Measurements from ENCODE around the gene SPSB2. TPM values are rescaled to one million over a fixed set of nuclear protein-coding genes. Genes with fewer than 3 reads are reported as not detected.

SPSB2 gene
- total RNA-seq, 4 donors from 2014 or later: 4.5 to 21.0 (median 8.2) TPM

GRCh38 chr12:6860116-6860515 lies 13.0 kb downstream of the SPSB2 start:
- H3K9me3 ChIP-seq: no peaks in the 10 kb centered on the region
- 96% methylated on average over 9 of the region's 9 CpGs; no CpG with 5 or more reads in 1 of the 2 donors for WGBS, 2 donors (ENCODE audit: low coverage in 1 of 2)
- no peak for DNase-seq
- peaks cover 0 to 64% (median 27%) of the 10 kb centered on the region in 4 donors for H3K36me3 ChIP-seq
- in situ Hi-C loops (cut with MboI; ENCODE audit: low pct_ligation_motif_present in 1 of 4, low pct_unique_long_range_greater_than_20kb in 1 of 4, low sequenced_read_pairs in 3 of 4): no loop called here
- no peaks in the 10 kb centered on the region for H3K27me3 ChIP-seq
- TF ChIP-seq, protein P1, sequence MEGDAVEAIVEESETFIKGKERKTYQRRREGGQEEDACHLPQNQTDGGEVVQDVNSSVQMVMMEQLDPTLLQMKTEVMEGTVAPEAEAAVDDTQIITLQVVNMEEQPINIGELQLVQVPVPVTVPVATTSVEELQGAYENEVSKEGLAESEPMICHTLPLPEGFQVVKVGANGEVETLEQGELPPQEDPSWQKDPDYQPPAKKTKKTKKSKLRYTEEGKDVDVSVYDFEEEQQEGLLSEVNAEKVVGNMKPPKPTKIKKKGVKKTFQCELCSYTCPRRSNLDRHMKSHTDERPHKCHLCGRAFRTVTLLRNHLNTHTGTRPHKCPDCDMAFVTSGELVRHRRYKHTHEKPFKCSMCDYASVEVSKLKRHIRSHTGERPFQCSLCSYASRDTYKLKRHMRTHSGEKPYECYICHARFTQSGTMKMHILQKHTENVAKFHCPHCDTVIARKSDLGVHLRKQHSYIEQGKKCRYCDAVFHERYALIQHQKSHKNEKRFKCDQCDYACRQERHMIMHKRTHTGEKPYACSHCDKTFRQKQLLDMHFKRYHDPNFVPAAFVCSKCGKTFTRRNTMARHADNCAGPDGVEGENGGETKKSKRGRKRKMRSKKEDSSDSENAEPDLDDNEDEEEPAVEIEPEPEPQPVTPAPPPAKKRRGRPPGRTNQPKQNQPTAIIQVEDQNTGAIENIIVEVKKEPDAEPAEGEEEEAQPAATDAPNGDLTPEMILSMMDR (IDR thresholded peaks at IDR 0.05): no peak
- no peak for TF ChIP-seq EP300 (IDR thresholded peaks at IDR 0.05; ENCODE audit: low read depth)
- TF ChIP-seq POLR2AphosphoS5 (IDR thresholded peaks at IDR 0.05): no peak
- no peak for TF ChIP-seq POLR2A (IDR thresholded peaks at IDR 0.05)
- no peaks in the 10 kb centered on the region for H3K4me1 ChIP-seq
- no peak overlapping the region for H3K4me3 ChIP-seq
- intact Hi-C loops (cut with DNase I; ENCODE audit: low total_unique reads): no loop called here
- no peak overlapping the region for H3K27ac ChIP-seq

- 93 to 100% methylated on average over 1 to 2 of the region's 2 CpGs for WGBS, 2 donors (ENCODE audit: low coverage in 1 of 2)
- intact Hi-C loops (cut with DNase I; ENCODE audit: low total_unique reads): no loop called here
- Histone ChIP-seq H3K27ac (no peak overlapping the region), H3K27me3 (no peaks in the 10 kb centered on the region), H3K4me1 (peaks cover 0 to 3% (median under 1%) of the 10 kb centered on the region in 4 donors), H3K9me3 (no peaks in the 10 kb centered on the region), H3K4me3 (no peak overlapping the region), H3K36me3 (peaks cover 0 to 64% (median 27%) of the 10 kb centered on the region in 4 donors)
- in situ Hi-C loops (cut with MboI; ENCODE audit: low pct_ligation_motif_present in 1 of 4, low pct_unique_long_range_greater_than_20kb in 1 of 4, low sequenced_read_pairs in 3 of 4): no loop called here
- TF ChIP-seq, protein P1 (IDR thresholded peaks at IDR 0.05): no peak
- DNase-seq: no peak
Measured at GRCh38 chr12:6858799-6859198, 14.3 kb downstream of the SPSB2 start.

DNA sequence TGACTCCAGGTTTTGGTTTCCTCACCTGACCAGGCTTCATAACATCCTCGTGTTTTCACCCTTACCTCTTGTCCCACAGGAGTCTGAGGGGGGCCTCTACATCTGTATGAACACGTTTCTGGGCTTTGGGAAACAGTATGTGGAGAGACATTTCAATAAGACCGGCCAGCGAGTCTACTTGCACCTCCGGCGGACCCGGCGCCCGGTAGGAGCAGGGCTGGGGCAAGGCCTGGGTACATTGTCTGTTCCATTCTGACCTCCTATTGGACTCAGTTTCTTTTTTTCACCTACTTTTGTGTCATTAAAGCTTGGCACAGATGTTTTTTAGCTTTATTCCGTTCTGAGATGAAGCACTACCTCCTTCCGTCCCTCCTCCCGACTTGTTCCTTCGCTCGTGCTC lies 17.8 kb downstream of the SPSB2 start:
- WGBS, 2 donors (ENCODE audit: low coverage in 1 of 2): 88 to 93% methylated on average over 11 to 14 of the region's 14 CpGs
- no peak for DNase-seq
- Histone ChIP-seq H3K27me3 (no peaks in the 10 kb centered on the region), H3K27ac (no peak overlapping the region), H3K4me1 (peaks cover 10 to 22% (median 15%) of the 10 kb centered on the region in 4 donors), H3K9me3 (no peaks in the 10 kb centered on the region), H3K36me3 (peaks cover 0 to 37% (median 18%) of the 10 kb centered on the region in 4 donors), H3K4me3 (no peak overlapping the region)
- in situ Hi-C loops (cut with MboI; ENCODE audit: low pct_ligation_motif_present in 1 of 4, low pct_unique_long_range_greater_than_20kb in 1 of 4, low sequenced_read_pairs in 3 of 4) (no loop called here), intact Hi-C loops (cut with DNase I; ENCODE audit: low total_unique reads) (no loop called here)
- TF ChIP-seq EP300 (IDR thresholded peaks at IDR 0.05; ENCODE audit: low read depth) (no peak), POLR2AphosphoS5 (IDR thresholded peaks at IDR 0.05) (no peak), POLR2A (IDR thresholded peaks at IDR 0.05) (no peak)
- TF ChIP-seq, protein P1 (IDR thresholded peaks at IDR 0.05): no peak

- 86% methylated on average over 6 of the region's 6 CpGs; no CpG with 5 or more reads in 1 of the 2 donors for WGBS, 2 donors (ENCODE audit: low coverage in 1 of 2)
- TF ChIP-seq POLR2A (IDR thresholded peaks at IDR 0.05) (no peak), EP300 (IDR thresholded peaks at IDR 0.05; ENCODE audit: low read depth) (no peak), POLR2AphosphoS5 (IDR thresholded peaks at IDR 0.05) (no peak)
- TF ChIP-seq, protein P1 (IDR thresholded peaks at IDR 0.05): no peak
- no peak for DNase-seq
- Histone ChIP-seq H3K27ac (peak overlapping the region in 1 of 4 donors; percentile 97), H3K4me3 (no peak overlapping the region), H3K27me3 (no peaks in the 10 kb centered on the region), H3K9me3 (no peaks in the 10 kb centered on the region), H3K36me3 (peaks cover 0 to 24% (median 11%) of the 10 kb centered on the region in 4 donors), H3K4me1 (peaks cover 10 to 27% (median 17%) of the 10 kb centered on the region in 4 donors)
- in situ Hi-C loops (cut with MboI; ENCODE audit: low pct_ligation_motif_present in 1 of 4, low pct_unique_long_range_greater_than_20kb in 1 of 4, low sequenced_read_pairs in 3 of 4): no loop called here
- intact Hi-C loops (cut with DNase I; ENCODE audit: low total_unique reads): no loop called here
Measured at GRCh38 chr12:6854036-6854435, 19.1 kb downstream of the SPSB2 start.
